GM20431 (cell line): ENCODE measurements around the gene PIGR.

Source experiments
- in situ Hi-C: fragments of 300-500 bp; cut with MseI, MboI; formaldehyde crosslinking; loops from one replicate; pipeline ENCODE4 v1.15.0; 2020; ENCODE audit warnings: low sequenced_read_pairs; ENCODE audit not compliant: unreplicated experiment

Gene PIGR, protein sequence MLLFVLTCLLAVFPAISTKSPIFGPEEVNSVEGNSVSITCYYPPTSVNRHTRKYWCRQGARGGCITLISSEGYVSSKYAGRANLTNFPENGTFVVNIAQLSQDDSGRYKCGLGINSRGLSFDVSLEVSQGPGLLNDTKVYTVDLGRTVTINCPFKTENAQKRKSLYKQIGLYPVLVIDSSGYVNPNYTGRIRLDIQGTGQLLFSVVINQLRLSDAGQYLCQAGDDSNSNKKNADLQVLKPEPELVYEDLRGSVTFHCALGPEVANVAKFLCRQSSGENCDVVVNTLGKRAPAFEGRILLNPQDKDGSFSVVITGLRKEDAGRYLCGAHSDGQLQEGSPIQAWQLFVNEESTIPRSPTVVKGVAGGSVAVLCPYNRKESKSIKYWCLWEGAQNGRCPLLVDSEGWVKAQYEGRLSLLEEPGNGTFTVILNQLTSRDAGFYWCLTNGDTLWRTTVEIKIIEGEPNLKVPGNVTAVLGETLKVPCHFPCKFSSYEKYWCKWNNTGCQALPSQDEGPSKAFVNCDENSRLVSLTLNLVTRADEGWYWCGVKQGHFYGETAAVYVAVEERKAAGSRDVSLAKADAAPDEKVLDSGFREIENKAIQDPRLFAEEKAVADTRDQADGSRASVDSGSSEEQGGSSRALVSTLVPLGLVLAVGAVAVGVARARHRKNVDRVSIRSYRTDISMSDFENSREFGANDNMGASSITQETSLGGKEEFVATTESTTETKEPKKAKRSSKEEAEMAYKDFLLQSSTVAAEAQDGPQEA

DNA sequence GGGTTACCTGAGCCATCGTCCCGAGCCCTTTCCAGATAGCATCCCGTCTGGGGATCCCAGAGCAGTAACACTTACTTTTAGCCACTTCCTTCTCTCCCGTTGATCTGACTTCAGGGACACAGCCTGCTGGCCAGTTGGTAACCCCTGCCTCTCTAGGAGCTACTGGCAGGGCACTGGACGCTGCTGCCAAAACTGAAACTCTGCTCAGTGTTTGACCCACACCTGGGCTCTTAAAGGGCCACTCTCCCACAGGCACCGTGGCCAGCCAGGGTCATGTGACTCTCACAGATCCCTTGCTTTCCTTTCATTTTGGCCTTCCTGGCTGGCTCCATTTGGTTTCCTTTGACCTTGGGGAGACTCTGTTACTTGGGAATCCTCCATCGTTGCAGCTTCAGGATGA, at the start of gene PIGR:
TSS of gene PIGR (minus strand) at position 206 of the 400 bp plus-strand sequence. CDS start 5,935 bp downstream, outside the sequence.
- in situ Hi-C loops, result no loop called here

DNA sequence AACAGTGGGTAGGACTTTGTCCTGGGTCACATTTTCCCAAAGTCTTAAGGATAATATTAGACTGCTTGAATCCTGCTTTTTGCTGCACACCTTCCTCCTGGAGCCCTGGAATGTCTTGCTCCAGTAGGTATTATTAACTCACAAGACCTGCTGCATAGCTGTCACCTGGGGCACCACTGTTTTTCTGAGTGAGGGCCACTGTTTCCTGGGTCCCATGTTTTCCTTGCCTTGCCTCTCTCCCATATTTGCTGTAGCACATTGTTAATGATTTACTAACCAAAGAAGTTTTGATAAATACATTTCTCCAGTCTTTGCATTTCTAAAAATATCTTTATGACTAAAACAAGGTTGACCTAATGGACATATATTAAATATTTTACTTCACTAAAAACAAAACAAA, 46.5 kb upstream of the PIGR start:
- in situ Hi-C loops, result no loop called here

DNA sequence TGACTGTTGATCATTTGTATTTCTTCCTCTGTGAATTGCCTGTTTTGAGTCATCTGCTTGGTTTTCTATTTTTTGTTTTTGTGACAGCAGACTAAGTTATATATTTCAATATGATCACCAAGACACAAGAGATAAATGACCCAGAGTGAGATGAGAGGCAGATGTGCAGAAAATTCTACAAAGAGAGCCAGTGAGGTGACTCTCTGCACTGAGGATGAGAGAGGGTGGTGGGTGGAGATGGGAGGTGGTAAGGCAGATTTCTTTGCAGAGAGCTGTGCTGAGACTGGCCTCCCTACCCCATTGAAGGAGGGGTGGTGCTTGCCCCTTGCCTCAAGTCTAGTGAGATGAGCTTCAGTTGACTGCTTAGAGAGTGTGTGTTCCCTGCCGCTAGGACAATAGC, 41.6 kb upstream of the PIGR start:
- in situ Hi-C loops, result no loop called here

DNA sequence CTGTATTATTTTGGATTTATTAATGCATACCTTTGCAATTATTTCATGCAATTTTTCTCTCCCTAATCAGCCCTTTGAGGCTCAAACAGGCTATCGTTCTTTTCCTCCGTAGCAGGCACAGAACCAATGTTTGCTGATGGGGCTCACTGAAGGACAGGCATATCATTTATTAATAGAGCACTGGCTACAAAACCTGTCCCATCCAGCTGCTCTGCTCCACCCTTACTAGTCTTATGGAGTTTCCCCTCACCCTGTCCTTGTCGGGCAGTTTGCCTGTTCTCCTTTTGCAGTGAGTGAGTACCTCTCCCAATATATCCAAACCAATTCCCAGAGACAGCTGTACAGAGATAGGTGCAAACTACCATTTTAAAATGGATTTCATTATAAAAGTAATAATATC, 40.6 kb upstream of the PIGR start:
- in situ Hi-C loops, result no loop called here

DNA sequence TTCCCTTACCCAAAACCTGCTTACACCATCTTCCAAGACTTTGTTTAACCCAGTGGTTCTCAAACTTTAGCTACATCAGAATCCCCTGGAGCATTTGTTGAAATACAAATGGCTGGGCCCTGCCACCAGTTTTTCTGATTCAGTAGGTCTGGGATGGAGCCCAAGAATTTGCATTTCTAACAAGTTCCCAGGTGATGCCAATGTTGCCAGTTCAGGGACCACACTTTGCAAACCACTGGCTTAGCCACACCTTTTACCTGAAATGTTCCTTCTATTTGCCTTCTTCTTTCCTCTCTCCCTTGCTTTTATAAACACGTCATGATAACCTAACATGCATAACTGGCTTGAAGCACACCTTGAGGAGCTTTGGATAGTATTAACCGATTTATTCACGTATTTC, 40.1 kb upstream of the PIGR start:
- in situ Hi-C loops, result no loop called here

DNA sequence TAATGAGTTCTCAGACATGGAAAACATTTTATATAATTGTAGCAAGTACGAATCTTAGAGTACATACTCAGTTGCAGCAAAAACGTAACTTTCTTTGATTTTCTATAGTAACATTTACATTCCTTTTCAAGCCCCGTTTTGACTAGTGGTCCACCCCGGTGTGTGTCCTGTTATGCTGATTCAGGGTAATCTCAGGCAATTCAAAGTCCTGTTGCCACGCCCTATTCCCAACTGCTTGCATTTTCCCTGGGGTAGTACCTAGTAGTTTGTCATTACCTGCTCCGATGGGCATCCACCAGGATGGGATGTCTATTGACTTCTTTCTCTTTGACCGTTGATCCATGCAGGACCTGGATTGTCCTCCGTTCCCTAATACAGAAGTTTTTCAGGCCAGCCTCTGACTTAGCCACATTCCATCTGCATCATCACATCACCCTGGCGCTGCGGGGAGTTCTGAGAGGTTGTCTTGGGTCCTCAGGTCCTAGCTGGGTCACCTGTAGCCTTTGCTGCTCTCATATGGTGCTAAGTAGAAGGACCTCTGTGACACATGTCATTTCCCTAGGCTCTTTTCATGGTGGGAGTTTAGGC, 39.0 kb upstream of the PIGR start:
- in situ Hi-C loops, result no loop called here

DNA sequence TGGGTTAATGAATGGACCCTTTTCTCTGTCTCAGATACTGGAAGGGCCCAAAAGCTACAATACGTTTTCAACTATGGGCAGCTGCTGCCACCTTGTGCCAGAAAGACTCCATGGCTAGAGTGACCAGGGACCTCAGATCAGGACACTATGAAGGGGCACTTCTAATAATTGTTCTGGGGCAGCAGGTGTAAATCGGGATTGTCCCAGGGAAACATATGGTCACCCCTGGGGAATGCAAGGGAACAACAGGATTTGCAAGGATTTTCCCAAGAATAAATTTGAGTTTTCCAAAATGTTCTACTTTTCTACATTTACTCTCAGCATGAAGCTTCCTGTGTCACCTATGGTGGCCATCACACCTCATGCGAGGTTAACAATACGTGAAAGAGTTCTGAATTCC, 36.0 kb upstream of the PIGR start:
- in situ Hi-C loops, result no loop called here

DNA sequence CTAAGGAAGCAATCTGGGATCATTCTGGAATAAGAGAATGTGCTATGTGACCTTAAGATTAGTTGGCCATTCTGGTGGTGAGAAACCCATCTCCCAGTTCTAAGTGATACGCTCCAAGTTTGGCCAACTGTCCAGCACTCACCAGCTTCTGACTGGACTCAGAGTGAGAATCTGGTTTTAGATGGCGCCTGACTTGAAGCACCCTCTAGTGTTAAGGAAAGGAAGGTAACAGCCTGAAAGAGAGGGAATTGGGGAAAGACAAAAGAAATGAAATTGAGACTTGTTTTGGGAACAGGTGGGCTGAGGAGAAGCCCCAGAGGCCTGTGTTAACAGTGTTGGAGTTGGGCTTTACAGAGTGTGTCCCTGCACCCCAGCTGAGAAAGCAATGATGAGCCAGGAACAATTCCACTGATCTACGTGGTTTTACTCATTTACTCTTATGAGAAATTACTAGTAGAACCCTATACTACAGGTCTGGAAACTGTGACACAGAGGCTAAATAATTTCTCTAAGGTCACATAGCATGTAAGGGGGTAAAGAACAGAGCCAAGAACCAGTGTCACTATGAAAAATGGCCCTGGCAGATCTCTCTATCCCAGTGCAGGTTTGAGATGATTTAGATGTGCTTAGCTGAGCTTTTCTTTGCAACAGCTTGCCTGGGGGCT, 33.2 kb upstream of the PIGR start:
- in situ Hi-C loops, result no loop called here

DNA sequence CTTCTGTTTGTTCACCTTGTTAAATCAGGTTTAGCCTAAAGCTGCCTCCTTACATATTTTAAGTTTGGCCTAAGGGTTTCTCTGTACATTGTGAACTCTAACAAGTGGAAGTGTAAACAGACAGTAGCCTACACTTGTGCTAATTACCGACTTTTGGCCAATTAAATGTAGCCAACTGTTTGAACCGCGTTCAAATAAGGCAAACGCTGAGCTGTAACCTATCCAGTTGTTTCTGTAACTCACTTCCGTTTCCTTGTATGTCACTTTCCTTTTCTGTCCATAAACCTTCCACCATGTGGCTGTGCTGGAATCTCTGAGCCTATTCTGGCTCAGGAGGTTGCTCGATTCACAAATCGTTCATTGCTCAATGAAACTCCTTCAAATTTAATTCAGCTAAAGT, 32.0 kb upstream of the PIGR start:
- in situ Hi-C loops, result no loop called here

DNA sequence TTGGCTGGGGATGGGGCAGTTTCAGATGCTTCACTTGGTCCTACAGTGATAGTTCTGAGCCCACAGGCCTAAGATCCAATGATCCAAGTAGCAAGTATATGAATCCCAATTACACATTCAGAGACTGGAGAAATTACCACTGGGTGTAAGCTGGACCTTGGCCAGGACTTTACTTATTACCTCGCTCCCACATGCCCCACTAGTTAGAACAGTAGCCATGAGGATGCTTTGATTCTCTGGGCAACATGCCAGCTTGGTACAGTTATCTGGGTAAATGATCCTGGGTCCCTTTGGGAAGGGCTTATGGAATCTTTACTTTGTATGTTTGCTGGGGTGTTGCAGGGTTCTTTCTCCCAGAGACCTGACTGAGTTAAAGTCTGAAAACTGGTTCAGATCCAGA, 29.0 kb upstream of the PIGR start:
- in situ Hi-C loops, result no loop called here

DNA sequence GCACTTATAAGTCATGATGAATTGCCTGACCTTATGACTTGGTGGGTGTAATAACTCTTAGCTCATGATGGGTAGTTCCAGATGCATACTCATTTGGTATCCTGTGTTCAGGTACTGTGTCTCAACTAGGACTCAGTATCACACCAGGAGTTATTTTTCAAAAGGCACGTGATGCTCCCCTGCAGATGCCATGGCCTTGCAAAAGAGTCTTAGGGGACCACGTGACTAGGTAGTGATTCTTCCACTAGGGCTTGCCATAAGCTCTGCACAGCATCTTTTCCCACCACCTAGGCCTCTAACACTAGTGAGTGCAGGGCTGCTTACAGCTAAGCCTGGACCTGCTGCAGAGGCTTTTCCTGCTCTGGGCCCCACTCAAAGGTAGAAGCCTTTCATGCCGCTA, 27.9 kb upstream of the PIGR start:
- in situ Hi-C loops, result no loop called here

DNA sequence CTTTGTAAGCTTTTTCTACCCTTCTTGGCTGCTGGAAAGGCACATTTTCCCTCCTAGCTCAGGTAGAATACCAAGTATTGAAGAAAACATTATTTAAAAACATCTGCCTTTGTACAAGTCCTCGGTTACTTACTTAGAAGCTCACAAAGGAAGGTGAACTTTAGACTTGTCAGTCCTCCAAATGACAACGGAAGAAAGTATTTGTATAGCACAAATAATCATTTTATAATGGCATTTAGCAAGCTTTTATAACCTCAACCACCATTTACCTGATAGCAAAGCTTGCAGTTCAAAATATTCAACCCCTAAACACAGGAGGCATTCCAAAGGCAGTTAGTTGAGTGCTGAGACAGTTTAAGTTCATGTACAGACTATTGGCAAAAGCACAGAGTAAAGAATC, 26.5 kb upstream of the PIGR start:
- in situ Hi-C loops, result no loop called here

DNA sequence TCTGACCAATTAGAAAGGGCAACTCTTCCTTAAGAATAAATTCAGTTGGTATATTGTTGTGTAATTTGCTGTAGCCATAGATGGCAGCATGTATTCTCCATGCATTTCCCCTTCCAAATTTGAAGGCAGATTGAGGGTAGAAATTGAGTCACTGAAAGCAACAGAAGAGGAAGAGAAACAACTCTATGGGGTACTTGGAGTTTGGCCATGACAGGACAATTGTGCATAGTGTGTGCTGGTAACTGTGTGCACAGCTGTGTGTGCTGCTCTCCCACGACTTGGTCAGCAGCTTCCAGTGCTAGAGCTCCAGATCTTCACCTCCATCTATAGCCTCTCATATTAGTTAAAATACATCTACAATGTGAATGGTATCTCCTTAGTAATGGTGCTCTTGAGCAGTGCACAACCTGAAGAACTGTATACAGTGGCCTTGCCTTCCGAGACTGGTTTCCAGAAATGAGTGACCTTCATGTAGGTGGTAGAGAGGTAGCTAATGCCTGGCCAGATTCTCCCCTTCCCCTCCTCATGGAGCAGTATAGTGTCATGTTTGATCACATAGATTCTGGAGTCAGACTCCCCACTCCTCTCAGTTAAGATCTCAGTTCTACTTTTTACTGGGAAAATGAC, 24.9 kb upstream of the PIGR start:
- in situ Hi-C loops, result no loop called here

DNA sequence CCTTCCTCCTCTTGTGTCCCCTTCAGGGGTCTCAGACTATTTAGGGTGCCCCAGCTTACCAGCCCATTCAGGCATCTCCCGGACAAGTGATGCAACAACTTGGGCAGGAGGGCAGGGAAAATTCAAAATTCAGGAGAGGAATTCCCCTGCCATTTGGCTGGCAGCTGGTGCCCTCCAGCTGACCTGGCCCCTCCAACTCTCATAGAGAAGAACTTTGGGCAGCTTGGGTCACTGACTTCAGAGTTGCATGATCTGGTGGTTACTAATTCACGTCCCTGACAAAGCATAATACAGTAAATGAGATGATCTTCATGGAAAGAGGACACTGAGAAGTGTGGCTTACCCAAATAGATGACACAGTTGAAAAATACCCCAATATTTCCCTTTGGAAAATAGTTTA, 24.2 kb upstream of the PIGR start, which contains the start of gene FCAMR:
TSS of gene FCAMR (minus strand) at position 15 of the 400 bp plus-strand sequence. CDS start 335 bp downstream, outside the sequence.
- in situ Hi-C loops, result no loop called here

DNA sequence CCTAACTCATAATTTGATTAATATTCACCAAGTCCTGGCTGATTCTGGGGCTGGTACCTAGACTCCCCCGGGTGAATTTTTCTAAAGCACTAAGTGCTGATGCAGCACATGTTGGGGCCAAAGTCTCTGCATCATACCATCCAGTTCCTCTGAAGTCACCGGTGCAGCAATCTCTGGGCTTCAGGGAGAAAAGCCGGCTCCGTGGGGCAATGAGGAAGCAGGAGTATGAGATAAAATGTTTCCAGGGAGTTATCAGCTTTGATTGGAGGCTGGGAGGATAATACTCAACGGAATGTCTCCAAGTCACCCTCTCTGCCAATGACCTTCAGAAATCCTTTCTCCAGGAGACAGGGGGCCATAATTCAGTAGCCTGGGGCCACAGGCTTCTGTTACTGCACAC, 22.8 kb upstream of the PIGR start:
- in situ Hi-C loops, result no loop called here

DNA sequence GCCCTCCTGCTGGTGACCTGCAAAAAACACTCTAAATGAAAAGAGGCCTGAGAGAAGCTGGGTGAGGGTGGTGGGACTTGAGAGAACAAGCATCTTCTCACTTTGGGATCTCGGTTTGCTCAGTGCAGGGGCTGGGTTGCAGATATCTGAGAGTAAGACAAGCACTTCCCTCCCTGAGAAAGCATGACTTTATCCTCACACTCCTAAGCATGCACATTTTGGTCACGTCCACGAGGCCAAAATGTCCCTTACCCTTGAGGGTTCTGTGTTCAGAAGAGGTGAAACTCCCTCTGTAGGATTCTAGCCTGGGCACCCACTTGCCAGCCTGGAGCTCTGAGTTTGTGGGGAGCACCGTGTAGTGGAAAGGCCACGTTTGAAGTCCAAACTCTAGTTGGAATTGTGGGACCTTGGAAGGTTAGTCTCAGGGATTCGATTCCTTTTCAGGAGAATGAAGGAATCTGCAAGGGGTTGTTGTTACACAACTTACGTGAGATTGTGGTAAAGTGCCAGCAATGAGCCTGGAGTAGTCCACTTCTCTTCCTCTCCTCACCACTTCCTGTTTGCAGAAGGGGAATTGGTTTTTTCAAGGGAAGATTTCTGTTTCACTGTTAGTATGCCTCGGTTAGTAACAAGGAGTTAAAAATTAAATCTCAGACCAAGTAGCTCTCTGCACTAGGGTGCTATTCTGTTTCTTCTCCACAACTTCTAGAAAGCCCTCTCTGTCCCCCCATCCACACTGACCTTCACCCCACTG, 21.0 kb upstream of the PIGR start:
- in situ Hi-C loops, result no loop called here

DNA sequence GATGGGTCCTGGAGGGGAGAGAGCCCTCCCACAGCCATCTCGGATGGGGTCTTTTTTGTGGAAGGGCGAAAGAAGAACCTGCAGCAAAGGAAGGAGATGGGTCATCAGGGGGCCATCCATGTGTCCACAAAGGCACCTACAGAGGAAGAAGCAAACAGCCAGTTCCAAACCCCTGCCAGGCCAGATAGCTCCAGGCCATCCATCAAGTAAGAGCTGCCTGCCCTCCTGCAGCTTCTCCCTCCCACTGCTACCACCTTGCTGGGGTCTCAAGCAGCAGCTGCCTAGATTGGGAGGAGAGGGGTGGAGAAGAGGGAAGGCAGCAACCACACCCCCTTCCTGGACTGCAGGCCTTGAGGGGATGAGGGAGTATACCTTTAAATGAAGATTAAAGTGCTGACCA, 19.5 kb upstream of the PIGR start:
- in situ Hi-C loops, result no loop called here

DNA sequence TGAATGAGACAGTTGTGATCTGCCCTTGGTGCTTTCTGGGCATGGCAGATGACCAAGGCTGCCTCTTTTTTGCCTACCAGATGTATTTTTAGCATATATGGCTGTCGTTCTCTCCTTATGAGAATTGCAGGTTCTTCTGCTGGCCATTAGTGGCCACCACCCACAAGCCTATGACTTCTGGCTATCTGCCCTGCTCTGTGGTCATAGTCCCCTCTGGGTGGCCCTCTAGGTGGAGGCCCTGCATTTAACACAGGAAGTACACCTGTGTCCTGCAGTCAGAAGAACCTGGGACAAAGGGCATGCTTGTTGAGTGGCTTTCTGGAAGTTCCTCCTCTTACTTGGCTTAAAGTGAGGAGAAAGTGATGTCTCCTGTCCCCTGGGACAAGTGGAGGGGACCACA, 17.5 kb upstream of the PIGR start:
- in situ Hi-C loops, result no loop called here

DNA sequence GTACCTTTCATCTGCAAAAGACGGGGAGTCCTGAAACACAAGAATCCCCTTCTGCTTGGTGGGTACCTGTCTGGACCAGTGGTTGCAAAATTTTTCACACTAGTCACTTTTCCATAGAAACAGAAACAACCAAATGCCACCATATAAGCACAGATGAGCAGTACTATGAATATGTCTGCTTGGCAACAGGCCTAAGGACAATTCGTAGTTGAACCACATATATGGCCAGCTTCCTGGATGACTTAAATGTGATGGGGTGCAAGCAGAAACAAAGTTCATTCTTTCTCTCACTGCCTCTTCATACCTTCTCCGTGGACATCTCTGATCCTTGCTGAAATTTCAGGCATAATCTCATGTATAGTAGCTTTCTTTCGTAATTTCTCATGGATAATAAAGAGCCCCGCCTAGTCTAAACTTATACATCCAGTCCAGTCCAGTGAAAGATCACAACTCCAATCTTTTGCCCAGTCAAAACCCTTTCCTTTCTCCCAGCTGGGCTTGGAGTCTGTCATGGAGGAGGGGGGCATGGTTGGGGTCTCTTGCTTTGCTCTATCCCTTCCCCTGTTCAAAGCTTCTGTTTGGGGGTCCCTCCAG, 16.9 kb upstream of the PIGR start:
- in situ Hi-C loops, result no loop called here
